Posterior cingulate gyrus (tissue), 11 donors: ENCODE data around the gene SERPINA9.
"Not testable (repeated sequence)": the region's sequence is repeated elsewhere in the genome, so short reads cannot be mapped to it uniquely, and the experiment has no call there.

Source experiments
- DNase-seq, 10 donors: peaks; one replicate each; pipeline versions ENCODE4 v3.0.0 to v3.0.0-alpha.2; 2020 to 2021; ENCODE audit warnings: mixed read lengths in 3 of 10
- intact Hi-C: fragments of 100-400 bp; cut with DNase I; formaldehyde crosslinking; loops from one replicate; pipeline ENCODE4 v1.15.1; 2023

Gene SERPINA9

GRCh38 chr14:94476023-94476422, at the start of gene SERPINA9:
Gene SERPINA9, minus strand, starts transcription at chr14:94476197. Its CDS starts 6,357 bp downstream, at chr14:94469840.
- intact Hi-C loops = no loop called here
- DNase-seq = no peak

DNA sequence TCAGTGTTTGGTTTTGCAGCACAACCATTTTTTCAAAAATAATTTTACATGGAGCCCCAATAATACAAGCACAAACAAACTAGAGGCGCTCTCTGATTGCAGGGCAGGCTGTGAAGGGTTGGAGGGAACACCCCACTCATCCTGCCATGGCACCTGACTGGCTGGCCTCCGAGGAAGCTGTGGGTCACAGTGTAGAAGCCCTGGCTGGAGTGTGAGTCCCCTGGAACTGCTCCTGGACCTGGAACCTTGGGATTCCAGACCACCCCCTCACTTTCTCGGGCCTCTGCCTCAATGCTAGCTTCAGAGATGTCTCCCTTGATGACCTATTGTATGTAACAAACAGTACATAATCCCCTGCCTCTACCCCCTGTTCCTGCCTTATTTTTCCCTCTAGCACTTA, 48.1 kb upstream of the SERPINA9 start:
- intact Hi-C loops = no loop called here
- DNase-seq = no peak

DNA sequence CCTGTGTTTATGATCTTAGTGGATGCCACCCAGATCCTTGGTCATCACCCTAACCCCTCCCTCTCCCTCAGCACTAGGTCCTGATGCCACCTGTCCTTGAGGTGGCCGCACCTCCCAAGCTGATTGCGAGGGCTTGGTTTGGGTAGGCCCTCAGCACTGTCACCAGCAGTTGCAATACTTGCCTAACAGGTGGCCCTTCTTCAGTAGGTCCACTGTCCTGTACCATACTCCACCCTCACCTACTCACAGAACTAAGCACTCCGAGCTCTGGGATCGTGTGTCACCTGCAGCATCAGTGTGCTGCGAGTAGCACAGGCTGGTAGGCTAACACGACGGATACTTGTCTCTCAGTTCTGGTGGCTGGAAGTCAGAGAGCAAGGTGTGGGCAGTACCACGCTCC, 47.3 kb upstream of the SERPINA9 start:
- intact Hi-C loops = no loop called here

GRCh38 chr14:94522115-94522724, 46.2 kb upstream of the SERPINA9 start:
- DNase-seq = no peak
- intact Hi-C loops = no loop called here

More for the DNA sequence above, 47.3 kb upstream of the SERPINA9 start:
- no peak for DNase-seq

DNA sequence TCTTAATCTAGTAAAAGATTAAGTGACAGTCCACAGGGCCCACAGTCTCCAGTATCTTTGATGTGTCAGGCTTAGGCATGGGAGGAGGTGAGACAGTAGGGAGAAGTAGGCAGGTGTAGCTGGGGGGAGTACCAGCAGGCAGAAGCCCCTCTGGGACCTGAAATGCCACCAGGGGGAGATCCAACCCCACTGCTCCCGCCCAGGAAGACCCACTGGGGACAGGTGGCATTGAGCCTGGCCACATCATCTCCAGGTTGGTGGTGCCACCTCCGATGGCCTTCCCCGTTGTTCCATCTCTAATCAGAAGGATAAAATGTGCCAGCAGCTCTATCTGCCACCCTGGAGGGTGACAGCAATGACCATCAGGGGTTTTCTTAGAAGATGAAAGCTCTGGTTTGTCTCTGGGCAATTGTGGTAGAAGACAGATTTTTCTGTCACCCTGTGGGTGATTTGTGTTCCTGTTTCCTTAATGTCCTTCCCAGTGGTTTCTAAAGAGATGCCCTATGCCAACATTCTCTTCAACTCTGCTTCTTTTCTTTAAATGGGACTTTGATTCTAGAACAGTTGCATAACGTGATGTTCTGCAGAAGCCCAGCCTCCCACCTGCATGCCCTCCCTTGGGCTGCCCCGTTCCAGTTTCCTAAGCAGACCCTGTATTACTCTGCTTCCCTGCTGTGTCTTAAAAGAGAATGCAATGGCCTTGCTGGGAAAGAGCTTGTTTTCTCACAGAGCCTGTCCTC, 45.5 kb upstream of the SERPINA9 start:
- intact Hi-C loops = no loop called here
- no peak for DNase-seq

DNA sequence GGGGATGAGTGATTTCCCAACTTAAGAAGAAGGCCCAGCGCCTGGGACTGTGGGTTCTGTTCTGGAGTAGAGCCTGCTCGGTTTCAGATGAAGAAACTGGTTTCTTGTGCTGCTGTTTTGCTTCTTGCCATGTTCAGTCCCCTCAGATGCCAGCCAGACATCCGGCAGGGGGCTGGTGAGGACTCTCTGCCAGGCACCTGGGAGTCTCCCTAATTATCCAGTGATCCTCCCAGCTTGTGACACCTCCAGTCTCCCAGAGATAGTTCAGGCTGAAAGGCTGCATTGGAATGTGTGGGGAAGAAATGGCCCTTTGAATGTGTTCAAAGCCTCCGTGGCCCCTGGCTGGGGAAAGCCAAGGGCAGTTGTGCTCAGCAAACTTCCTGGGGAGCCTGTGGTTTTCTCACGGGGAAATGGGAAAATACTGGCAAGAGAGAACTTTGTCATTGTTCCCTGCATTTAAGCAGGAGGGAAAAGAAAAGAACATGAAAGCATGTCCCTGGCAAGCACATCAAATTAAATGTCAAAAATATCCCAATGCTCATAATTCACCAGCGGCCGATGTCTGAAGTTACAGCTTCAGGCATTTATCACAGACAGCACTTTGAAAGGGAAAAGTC, 41.8 kb upstream of the SERPINA9 start:
- intact Hi-C loops = no loop called here
- no peak for DNase-seq

- intact Hi-C loops = no loop called here
- no peak for DNase-seq
These were observed 41.2 kb upstream of the SERPINA9 start for GRCh38 chr14:94517248-94517640.

DNA sequence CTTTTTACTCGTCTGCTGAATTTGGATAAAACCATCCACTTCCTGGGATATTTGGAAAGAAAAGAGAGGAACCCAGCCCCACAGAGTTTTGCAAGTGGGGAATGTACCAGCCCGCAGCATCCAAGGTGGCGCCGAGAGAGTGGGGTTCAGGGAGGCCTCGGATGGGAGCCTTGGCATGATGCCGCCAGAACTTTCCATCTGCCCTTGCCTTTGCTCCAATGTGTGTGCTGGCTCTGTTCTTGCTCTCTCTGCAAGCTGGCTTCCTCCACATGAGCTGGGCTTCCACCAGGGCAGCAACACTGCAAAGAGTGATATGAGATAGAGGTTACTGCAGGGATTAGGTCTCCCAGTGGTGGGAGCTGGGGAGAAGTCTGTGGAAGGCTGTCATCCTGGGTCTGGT, 39.9 kb upstream of the SERPINA9 start:
- no peak for DNase-seq
- intact Hi-C loops = no loop called here

DNA sequence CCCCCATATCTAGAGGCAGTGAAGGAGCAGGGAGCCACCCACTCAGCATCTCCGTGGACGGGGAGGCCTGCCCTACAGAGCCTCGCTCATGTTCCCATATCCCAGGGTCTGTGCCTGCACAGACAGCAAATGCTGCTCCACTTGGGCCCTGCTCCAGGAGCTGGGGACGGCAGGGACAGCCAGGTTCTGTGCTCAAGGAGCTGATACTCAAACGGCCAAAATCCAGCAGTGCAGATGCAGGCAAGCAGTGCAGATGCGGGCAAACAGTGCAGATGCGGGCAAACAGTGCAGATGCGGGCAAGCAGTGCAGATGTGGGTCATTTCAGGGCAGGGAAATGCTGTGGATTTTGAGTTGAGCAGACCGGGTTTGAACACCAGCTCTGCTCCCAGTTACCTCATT, 39.4 kb upstream of the SERPINA9 start:
- intact Hi-C loops = no loop called here

DNA sequence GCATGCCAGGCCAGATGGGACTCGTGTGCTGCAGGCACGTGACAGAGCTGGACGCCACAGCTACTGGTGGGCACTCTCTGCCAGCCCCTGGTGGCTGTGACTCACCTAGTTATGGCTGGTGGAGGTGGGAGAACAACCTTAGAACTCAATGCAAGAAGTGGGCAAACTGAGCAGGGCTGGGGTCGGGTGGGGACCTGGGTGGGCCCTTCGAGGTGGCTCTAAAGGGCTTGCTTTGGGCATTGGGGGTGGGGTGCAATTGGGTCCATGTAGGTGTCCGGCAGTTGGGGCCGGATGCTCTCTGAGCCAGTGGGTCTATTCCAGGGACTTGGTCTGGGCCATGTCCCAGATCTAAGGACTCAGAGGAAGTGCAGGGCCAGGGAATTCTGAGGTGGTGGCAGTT, 38.4 kb upstream of the SERPINA9 start:
- intact Hi-C loops = no loop called here

More for the DNA sequence above, 39.4 kb upstream of the SERPINA9 start:
- DNase-seq = no peak

DNA sequence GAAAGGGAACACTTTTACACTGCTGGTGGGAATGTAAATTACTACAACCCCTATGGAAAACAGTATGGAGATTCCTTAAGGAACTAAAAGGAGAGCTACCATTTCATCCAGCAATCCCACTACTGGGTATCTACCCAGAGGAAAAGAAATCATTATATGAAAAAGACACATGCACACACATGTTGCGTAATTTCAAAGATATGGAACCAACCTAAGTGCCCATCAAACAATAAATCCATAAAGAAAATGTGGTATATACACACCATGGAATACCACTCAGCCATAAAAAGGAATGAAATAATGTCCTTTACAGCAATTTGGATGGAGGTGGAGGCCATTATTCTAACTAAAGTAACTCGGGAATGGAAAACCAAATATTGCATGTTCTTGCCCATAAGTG, 34.5 kb upstream of the SERPINA9 start:
- DNase-seq, intact Hi-C loops: not testable (repeated sequence)

More for the DNA sequence above, 38.4 kb upstream of the SERPINA9 start:
- no peak for DNase-seq

- DNase-seq = no peak
These were observed 33.4 kb upstream of the SERPINA9 start, which contains the start of gene SERPINA12 for GRCh38 chr14:94509356-94509755. Gene SERPINA12, minus strand, starts transcription at chr14:94509469. Its CDS starts 11,072 bp downstream, at chr14:94498397.

GRCh38 chr14:94505641-94506040, 29.6 kb upstream of the SERPINA9 start:
- DNase-seq = peak in 1 of 10 donors; percentile 74
- intact Hi-C loops = no loop called here

More at GRCh38 chr14:94509356-94509755, 33.4 kb upstream of the SERPINA9 start, which contains the start of gene SERPINA12:
- intact Hi-C loops = no loop called here

GRCh38 chr14:94505206-94505605, 29.2 kb upstream of the SERPINA9 start:
- intact Hi-C loops = no loop called here
- peak in 1 of 10 donors; percentile 22 for DNase-seq

GRCh38 chr14:94501588-94502516, 25.9 kb upstream of the SERPINA9 start:
- intact Hi-C loops = no loop called here

GRCh38 chr14:94500264-94500663, 24.3 kb upstream of the SERPINA9 start:
- intact Hi-C loops = no loop called here
- DNase-seq = no peak

More at GRCh38 chr14:94501588-94502516, 25.9 kb upstream of the SERPINA9 start:
- no peak for DNase-seq

- intact Hi-C loops = no loop called here
- DNase-seq = no peak
These were observed 23.7 kb upstream of the SERPINA9 start for GRCh38 chr14:94499673-94500072.

DNA sequence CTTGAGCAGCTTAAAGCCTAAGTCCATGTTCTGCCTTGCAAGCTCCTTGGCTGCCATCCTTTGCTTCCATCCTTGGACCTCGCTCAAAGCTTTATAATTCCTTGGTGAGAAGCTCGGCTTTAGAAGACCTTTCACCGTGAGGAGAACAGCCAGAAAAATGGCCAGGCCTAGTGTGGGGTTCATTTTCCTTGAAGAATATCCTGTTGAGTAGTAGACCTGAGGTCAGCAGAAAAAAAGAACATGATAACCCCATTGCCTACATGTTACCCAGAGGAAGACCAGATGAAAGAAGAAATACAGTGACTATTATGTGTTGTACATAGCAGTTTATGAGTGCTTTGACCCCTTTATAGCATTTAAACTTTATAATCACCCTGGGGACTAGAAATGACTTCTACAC, 22.2 kb upstream of the SERPINA9 start:
- no peak for DNase-seq
- intact Hi-C loops = no loop called here

DNA sequence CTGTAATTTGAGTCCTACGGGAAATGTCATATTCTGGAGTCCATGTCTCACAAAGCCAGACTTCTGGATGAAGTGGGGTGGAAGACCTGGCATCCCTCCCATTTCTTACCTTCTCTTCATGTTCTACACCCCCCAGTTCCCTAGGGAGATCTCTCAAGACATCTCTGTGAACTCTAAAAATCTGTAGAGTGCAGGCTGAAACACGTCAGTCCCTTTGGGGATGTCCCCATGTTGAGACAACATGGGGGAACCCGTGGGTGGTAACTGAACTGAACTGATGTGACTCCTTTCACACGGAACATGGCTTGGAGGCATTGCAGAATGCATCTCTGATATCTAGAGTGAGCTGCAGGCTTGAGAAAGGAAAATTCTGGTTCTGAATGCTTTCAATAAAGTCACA, 18.1 kb upstream of the SERPINA9 start:
- no peak for DNase-seq
- intact Hi-C loops = no loop called here

- no peak for DNase-seq
- intact Hi-C loops = no loop called here
These were observed 15.5 kb upstream of the SERPINA9 start for GRCh38 chr14:94491511-94491910.
